Breast epithelium (tissue), 3 donors: ENCODE measurements around the gene RPS28.

Source experiments
- CTCF ChIP-seq, 3 donors: fragments of 450-650 bp; IDR thresholded peaks; one replicate each; pipeline ENCODE4 v1.5.1; 2016 to 2017; ENCODE audit warnings: antibody characterized with exemption in 3 of 3, mild to moderate bottlenecking in 3 of 3, moderate library complexity in 3 of 3
- POLR2AphosphoS5 ChIP-seq, 3 donors: sonication (generic); formaldehyde crosslinking; IDR thresholded peaks; one replicate each; pipeline ENCODE4 v1.6.1; 2017; ENCODE audit warnings: antibody characterized with exemption in 3 of 3

DNA sequence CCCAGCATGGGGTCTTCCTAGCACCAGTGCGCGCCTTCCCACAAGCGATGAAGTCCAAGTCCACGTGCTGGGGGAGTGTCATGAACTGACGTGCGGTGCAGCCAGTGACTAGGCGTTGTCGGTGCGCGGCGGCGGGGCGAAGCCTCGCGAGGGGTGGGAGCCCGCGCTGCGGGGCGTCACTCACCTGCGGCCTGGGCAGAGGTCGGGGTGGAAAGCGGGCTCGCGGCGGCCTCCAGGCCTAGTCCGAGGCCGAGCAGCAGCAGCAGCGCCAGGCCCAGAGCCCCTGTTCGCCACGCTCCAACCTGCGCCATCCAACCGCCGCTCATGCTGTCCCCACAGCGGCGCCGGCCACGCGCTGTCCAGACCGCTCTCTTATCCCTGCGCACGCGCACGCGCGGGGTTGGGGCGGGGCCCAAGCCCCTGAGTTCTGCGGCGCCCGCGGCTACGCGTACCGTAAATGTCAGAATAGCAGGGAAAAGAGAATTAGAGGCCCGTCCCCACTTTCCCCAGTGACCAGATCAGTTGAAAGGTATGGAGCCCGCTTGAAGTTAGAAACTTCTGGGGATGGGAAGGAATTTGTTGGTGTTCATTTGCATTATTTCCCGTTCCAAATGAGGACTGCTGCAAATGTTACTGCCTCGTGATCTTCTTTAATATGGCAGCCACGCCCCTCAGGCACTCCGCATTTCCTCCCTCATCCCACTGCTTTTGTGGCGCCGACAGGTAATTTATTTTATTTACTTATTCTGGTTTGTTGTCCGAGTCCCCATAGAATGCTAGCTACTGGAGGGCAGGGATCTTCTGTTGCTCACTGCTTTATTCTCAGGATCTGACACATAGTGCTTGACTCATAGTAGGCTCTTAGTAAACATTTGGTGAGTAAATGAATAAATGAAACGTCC is 13.1 kb upstream of the RPS28 start, which contains the start of gene CD320:
- no peak for TF ChIP-seq CTCF (IDR thresholded peaks at IDR 0.05)
- peak; percentile 33 to 40 (median 38) for TF ChIP-seq POLR2AphosphoS5 (IDR thresholded peaks at IDR 0.05)
